Stimulated activated CD4-positive, alpha-beta T cell treated with anti-CD3 and anti-CD28 coated beads, Interleukin-1b, Interleukin-23, amount 100 ng/mL, for 24 hours (primary cell): ENCODE results near the gene MLH3.
A peak's percentile ranks its signal among the peaks of the same experiment; 100 is the strongest.
"Not testable (repeated sequence)": the region's sequence is repeated elsewhere in the genome, so short reads cannot be mapped to it uniquely, and the experiment has no call there.

Source experiments
- DNase-seq, 4 experiments: peaks; one replicate each; pipeline ENCODE4 v3.0.0-alpha.2; 2020; ENCODE audit warnings: low read depth in 4 of 4, low spot score in 1 of 4

MLH3 gene

DNA sequence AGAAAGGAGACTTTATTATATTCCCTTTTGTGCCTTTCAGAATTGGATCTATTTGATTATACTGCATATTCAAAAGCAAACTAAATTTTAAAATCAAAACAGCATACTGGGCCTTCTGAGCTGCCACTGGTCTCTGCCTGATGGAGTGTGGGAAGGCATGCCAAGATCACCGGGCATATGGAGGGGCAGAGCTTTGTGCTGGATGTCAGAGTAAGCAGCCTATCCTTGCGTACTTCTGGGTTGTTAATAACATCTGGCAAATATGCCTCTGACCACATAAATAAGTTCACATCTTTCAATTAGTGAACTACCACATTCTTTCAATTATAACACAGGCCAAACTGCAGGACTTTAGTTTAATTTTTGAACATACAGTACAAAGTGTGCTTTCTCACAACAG is 18.3 kb downstream of the MLH3 start:
- no peak for DNase-seq

DNA sequence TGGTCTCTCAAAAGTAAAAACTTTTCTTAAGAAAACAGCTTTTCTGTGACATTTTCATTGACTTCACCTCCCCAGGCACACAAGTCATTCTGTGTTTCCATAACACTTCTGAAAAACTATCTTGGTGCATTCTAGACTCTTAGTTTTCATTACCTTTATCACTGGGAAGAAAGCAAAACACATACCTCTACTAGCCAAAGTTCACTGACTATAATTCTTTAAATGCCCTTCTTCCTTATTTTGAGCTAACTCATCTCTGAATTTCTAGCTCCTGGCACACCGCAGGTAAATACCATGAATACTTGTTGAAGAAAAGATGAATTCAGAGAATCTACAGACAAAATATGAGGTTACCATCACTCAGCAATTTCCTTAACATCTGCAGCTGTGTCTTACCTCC is 21.1 kb downstream of the MLH3 start:
- DNase-seq: no peak

DNA sequence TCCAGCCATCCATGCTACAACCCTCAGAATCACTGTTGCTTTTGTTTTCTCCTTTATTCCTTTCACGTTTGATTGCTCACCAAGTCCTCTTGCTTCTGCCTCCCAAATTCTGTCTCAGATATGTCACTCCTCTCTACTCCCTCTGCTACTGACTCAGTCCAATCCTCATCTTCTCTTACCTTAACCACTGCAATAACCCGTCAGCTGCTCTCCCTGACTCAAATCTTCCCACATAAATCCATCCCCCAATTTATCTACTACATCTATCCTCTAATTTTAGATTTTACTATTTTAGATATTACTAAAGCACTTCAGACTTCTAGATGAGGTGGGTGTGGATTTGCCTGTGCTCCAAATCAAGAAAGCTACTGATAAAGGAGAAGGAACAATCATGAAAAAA is 25.4 kb downstream of the MLH3 start:
- no peak for DNase-seq

DNA sequence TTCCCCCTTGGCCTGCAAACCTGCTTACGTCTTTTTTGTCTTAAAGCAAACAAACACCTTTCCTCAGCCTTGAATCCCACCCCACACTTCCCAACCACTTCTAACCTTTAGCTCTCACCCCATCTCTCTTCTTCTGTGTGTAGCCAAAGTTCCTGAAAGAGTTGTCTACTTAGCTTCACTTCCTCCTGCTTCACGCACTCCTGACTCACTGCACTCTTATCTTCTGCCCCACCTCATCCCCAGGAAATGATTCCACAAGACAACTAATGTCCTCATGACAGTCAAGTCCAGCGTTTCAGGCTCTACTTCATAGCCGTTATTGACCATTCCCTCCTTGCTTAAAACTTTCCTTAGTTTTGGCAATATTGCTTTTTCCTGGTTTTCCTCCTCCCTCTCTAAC is 26.2 kb downstream of the MLH3 start:
- DNase-seq: no peak

DNA sequence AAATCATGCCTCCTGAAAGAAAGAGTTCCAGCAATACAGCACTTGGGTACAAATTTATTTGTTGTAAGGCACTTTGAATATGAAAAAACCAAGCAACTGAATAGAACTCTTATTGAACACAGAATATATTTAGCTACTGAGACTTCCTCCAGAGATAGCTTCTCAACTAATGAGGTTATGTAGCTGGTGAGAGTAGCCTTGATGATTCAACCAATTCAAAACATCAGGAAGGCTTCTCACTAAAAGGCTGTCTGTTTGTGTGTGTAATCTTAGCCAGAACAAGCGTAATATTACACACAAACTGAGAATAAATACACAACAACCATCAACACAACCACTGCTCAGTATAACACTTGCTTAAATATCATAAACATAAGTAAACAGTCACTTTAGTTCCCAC is 28.2 kb downstream of the MLH3 start:
- no peak for DNase-seq

DNA sequence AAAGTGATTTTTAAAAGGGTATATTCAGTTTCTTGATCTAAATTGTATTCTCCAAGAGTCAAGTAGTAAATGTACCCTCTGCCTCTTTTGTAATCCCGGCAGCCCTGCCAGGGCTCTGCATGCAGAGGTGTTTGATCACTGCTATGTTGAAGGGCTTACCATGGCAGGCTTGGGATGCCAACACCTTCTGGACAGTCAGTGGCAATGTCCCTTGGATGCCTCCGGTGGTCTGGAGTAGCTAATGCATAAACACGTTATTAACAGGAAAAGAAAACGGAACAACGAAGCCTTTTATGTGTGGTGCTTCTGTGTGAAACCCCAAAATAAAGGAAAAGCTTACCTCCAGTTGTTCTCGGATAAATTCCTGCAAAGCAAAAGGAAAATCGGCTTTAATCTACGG is 28.6 kb downstream of the MLH3 start:
- no peak for DNase-seq

DNA sequence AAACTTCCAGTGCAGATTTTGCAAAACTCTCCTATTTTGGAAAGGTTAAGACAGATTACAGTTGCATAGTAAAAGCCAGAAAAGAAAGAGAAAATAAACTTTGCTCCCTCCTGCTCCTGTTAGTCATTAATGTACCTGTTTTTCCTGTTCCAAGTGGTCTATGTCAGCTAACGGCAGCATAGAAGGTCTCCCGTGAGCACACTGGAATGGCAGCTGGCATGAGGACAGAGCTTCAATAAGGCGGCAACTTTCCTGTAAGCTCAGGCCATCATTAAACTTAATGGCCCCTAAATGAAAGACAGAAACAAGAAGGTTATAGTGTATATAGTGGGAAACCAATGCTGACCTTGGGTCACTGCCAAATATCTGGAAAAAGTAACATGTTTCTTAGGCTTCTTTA is 32.6 kb downstream of the MLH3 start:
- DNase-seq: no peak

DNA sequence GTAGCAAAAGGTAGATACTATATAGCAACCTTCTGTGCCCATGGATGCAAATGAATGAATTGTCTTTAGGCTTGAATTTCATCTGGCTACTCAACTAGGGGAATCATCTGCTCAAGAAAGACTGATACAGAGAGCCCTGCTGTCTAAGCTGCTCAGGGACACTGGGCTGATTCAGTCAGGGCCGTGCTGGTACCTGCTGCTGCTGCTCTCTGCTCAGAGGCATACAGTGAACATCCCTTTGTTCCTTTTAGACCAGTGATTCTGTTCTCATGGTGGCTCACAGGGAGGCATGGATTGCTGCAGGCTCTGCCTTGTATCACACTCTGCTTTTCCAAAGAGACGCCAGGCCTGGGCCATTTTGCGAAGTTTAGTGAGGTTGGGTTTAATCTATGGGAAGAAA is 34.5 kb downstream of the MLH3 start:
- DNase-seq: no peak

DNA sequence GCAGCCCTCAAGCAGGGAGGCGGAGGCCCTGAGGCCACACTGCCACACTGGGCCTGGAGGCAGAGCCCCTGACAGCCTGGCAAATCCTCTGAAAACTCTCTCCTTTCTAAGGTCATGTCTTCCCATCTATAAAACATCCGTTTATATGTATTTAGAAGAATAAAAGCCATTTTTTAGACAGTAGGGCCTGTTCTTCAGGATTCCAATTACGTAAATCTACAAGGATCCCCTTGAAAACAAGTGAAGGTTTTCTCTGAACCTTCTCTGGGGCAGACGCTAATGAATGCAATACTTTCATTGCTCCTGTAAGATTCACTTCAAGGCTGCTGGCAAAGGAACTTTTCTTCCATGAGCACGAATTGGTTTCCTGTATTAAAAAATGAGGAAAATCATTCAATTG is 35.8 kb downstream of the MLH3 start:
- DNase-seq: no peak

DNA sequence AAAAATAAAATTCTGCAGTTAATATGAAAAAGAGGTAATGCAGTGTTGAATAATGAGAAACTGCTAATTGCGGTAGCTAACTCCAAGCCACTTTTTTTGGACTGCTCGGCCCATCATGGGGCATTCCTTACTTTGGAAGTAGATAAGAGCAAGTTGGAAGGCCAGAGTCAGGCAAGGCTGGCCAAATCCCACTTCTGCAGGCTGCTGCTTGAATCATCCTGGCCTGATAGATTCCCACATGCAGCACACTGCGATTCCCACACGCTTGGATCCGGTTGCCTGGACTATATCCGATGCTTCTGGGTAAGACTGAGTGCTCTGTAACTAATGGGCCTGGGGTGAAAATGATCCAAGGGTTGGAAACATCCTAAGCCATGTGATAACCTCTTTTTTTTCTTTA is 38.0 kb downstream of the MLH3 start:
- no peak for DNase-seq

DNA sequence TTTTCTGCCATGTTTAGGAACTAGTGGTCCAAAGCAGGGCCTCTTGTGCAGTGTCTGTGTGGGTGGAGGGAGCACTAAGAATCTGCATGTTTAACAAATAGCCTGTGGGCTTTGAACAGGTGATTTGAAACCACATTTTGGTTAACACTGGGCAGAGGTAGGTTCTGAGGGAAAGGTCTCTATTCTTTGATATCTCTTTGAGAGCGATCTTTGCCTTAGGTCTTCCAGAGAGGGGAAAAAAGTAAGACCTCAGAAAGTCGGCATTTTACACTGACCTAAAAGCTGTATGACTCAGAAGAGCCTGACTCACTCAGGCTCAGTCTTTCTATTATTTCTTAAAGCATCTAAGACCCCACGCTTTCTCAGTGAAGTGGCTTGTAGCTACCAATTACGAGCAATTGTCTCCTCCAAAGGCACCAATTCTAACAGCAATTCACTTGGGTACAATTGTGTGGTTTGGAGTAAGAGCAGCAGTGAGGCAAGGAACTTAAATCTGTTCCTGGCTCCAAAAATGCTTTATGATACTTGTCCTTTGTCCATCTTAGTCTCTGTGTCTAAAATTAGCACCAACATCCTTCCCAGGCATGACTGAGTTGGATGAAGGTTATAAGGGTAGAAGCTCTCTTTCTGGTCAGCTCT is 39.8 kb downstream of the MLH3 start:
- peak in 1 of 4 experiments; percentile 3 for DNase-seq

DNA sequence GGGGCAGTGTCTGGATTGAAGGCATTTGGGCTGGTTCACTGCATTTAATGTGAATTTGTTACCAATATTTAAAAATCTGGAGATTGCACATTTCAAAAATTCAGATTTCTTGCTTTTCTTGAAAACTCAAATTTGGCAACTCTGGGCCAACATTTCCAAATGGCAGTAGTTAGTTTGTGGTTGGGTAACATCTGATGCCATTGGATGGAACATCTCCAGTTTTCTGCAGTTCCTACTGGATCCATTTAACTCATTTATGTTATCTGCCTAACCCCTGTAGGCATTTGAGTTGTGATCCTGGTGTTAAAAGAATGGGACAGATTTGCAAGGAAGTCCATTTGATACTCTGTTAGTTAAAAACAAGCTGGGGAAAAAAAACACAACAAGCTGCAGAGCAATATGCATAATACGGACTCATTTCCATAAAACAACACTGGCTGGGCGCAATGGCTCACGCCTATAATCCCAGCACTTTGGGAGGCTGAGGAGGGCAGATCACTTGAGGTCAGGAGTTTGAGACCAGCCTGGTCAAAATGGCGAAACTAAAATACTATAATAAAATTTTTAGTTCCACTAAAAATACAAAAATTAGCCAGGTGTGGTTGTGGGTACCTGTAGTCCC is 40.7 kb downstream of the MLH3 start:
- DNase-seq: no peak

DNA sequence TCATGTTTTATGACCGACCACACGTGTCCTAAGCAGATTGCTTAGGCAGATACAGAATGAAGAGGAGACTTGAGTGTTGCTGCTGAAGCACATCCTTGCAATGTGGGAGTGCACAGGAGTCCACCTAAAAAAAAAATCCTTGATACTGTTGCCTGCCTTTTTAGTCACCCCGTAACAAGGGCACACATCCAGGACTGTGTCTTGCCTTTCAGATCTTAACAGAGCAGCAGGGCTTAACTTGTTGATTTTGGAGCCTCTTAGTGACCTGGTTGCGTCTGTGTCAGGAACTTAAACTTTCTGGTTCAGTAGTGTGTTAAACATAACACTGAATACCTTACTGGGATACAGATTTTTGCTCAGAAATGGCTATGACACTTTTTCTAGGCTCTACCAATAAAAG is 42.1 kb downstream of the MLH3 start:
- DNase-seq: no peak

DNA sequence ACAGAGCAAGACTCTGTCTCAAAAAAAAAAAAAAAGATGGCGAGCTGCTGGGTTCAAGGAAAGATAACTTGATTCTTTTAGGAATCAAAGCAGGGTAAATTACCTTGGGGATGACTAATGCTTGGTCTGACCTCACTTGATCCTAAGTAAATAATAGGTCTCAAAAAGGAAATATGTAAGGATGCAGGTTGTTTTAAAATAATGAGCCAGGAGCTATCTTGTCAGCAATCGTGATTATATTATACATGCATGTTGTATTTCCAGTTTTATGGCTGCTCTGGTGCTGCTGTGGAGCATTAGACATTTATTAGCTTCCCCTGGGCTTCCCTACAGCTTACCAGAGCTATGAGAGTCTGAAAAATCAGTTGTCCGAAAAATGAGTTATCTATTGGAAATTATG is 45.9 kb downstream of the MLH3 start:
- DNase-seq: no peak

DNA sequence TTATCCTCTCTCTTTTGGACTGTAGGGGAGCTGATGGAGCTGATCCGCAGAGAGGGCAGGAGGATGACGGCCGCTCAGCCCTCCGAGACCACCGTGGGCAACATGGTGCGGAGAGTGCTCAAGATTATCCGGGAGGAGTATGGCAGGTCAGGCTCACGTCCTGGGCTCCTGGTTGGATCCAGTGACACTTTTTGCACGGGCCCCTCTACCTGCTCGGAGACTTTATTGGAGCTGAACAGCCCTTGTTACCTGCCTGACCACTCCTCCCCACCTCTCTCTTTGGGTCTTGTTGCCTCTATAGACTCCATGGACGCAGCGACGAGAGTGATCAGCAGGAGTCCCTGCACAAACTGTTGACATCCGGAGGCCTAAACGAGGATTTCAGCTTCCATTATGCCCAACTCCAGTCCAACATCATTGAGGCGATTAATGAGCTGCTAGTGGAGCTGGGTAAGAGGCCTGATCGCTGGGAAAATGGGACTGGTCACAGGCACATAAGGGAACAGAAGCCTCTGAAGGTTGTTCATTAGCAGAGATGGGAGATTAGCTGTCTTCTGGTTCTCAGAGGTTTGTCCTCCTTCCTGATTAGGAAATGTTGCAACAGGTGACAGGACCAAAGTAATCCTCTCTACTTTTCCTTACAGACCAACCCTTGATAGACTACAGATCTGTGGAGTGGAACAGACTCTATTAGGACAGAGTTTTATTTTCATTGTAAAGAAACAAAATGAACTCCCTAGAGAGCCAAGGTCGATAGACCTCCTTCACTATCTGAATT is 47.8 kb downstream of the MLH3 start:
- no peak for DNase-seq

DNA sequence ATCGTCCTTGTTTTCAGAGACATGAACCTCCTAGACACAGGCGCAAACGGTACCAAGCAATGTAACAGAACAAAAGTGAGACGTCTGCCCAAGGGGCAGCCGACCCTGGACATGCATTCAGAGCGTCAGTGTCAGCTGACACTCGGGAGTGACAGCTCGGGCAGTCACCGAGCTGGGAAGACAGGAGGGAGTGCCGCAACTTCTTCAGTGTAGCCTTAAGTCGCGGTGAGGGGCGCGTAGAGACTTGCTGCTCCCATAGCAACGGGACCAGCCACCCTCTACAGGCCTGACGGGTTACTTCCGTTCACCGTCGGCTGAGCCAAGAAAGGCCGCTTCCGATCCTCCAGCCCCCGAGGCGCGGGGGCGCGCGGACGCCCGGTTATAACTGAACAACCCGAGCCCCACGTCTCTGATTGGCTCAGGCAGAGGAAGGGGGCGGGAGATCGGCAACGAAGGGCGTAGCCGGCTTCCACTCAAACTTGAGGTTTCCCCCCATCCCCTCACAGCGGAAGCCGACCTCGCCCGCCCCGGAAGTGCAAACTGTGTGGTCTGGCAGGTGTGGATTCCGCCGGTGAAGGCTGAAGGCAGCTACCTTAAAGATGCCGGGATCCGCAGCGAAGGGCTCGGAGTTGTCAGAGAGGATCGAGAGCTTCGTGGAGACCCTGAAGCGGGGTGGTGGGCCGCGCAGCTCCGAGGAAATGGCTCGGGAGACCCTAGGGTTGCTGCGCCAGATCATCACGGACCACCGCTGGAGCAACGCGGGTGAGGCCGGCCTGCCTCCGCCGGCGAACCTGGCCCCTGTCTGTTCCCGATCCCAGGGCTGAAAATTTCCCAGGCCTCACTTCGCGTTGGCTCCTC is 48.6 kb downstream of the MLH3 start, which contains the start of gene EIF2B2:
TSS of gene EIF2B2 (plus strand) at position 530 of the 858 bp plus-strand sequence. CDS start at position 600, 70 bp downstream.
- DNase-seq: peak; percentile 95 to 98 (median 98)

DNA sequence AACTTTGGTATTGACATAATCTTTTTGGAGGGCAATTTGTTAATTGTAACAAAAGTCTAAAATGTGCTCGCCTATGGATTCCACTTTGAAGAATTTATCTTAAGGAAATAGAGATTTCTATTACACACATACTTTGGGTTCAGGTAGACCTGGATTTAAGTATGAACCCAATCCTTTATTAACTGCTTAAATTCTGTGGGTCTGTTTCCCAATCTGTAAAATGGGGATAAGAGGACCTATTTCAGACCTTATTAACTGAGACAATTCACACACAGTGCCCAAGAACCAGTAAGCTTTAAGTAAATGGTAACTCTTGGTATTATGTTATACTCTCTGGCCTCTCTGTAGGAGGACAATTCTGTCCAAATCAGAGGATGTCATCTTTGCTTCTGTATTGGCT is 49.4 kb downstream of the MLH3 start:
- no peak for DNase-seq

DNA sequence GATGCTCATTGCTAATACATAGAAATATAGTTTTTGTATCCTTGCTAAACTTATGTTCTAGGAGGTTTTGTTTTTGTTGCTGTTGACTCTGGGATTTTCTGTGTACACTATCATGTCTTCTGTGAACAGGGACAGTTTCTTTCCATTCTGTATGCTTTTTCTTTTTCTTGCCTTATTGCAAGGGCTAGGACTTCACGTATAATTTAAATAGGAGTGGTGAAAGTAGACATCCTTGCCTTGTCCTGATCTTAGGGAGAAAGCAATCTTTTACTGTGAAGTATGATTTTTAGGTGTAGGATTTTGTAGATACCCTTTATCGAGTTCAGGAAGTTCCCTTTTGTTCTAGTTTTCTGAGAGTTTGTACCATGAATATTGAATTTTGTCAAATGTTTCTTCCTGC is 50.0 kb downstream of the MLH3 start:
- DNase-seq: no peak

DNA sequence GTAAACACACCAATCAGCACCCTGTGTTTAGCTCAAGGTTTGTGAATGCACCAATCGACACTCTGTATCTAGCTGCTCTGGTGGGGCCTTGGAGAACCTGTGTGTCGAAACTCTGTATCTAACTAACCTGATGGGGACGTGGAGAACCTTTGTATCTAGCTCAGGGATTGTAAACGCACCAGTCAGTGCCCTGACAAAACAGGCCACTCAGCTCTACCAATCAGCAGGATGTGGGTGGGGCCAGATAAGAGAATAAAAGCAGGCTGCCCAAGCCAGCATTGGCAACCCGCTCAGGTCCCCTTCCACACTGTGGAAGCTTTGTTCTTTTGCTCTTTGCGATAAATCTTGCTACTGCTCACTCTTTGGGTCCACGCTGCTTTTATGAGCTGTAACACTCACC is 55.5 kb downstream of the MLH3 start:
- DNase-seq: not testable (repeated sequence)

DNA sequence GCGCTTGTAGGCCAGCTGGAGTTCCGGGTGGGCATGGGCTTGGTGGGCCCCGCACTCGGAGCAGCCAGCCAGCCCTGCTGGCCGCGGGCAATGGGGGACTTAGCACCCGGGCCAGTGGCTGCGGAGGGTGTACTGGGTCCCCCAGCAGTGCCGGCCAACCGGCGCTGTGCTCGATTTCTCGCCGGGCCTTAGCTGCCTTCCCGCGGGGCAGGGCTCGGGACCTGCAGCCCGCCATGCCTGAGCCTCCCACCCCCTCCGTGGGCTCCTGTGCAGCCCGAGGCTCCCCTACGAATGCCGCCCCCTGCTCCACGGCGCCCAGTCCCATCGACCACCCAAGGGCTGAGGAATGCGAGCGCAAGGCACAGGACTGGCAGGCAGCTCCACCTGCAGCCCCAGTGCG is 57.1 kb downstream of the MLH3 start:
- not testable (repeated sequence) for DNase-seq

DNA sequence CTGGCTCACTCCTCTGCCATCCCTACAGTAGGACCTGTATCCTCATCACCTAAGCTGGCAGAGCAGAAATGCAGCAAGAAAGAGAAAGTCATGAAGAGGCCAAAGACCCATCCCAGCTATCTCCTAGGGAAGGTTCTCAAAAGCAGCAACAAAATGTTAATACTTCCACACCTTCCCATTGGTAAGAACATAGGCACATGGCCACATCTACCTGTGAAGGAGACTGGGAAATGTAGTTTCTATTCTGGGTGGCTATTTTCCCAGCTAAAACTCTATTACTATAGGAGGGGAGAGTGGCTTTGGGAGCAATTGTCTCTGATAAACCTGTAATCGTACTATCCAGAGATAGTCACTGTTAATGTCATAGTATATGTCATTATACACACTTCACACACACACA is 62.3 kb downstream of the MLH3 start:
- no peak for DNase-seq
